Measurements from ENCODE around the gene CREB5.

DNA sequence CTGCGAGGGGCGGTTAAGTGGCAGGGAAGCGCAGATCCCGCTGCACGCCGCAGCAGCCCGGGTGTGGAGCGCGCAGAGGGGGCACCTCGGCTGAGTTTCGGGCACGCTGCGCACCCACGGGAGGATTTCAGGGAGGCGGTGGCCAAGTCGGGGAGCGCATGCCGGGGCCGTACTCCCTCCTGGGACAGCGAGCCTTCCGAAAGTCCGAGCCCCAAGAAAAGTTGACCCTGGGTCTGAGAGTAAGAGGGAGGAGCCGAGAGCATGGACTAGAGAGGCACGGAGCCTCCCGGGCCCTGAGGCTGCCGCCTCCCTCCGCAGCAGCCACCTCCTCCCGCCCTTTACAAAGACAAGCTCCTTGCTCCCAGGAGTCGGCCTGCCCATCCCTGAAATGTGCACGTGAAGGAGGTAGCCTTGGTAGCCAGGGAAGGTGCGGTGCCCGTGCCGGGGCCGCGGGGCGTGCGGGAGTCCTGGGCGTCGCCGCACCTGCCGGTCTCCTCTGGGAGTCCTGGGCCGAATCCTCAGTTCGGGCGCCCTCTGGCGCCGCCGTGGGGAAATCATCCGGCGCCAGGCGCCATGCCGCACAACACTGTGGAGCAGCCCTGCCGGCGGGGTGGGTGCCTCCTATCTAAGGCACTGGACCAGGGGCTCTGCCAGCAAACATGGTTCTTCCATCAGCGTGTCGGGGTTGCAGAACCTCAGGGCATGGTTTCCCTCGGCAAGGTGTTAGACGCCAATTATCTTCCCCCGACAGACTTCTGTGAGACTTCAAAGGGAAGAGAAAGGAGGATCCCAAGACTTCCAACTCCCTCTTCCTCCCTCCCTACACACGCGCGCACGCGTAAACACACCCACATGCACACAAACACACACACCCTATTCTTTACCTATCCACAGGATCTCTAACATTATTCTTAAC, 441.8 kb downstream of the CREB5 start:
- TF ChIP-seq, protein P1, sequence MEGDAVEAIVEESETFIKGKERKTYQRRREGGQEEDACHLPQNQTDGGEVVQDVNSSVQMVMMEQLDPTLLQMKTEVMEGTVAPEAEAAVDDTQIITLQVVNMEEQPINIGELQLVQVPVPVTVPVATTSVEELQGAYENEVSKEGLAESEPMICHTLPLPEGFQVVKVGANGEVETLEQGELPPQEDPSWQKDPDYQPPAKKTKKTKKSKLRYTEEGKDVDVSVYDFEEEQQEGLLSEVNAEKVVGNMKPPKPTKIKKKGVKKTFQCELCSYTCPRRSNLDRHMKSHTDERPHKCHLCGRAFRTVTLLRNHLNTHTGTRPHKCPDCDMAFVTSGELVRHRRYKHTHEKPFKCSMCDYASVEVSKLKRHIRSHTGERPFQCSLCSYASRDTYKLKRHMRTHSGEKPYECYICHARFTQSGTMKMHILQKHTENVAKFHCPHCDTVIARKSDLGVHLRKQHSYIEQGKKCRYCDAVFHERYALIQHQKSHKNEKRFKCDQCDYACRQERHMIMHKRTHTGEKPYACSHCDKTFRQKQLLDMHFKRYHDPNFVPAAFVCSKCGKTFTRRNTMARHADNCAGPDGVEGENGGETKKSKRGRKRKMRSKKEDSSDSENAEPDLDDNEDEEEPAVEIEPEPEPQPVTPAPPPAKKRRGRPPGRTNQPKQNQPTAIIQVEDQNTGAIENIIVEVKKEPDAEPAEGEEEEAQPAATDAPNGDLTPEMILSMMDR (conservative IDR thresholded peaks at IDR 0.05; ENCODE audit: low read depth in 2 of 2), result peak; percentile 69 to 81
- TF ChIP-seq EZH2 (IDR thresholded peaks at IDR 0.05; ENCODE audit: low read depth, unreplicated experiment) (no peak), EZH2phosphoT487 (IDR thresholded peaks at IDR 0.05; ENCODE audit: unreplicated experiment) (no peak), POLR2AphosphoS5 (IDR thresholded peaks at IDR 0.05; ENCODE audit: low read depth) (peak; percentile 36; the same call in 1 of the 2 replicates), CREB1 (CRISPR knock-in tag; IDR thresholded peaks at IDR 0.05; ENCODE audit: low read depth) (no peak), ZNF331 (CRISPR knock-in tag; IDR thresholded peaks at IDR 0.05; ENCODE audit: low read depth) (no peak), ZNF114 (CRISPR knock-in tag; IDR thresholded peaks at IDR 0.05) (no peak), JUNB (IDR thresholded peaks at IDR 0.05; ENCODE audit: unreplicated experiment) (no peak)
- TF ChIP-seq, protein P2, sequence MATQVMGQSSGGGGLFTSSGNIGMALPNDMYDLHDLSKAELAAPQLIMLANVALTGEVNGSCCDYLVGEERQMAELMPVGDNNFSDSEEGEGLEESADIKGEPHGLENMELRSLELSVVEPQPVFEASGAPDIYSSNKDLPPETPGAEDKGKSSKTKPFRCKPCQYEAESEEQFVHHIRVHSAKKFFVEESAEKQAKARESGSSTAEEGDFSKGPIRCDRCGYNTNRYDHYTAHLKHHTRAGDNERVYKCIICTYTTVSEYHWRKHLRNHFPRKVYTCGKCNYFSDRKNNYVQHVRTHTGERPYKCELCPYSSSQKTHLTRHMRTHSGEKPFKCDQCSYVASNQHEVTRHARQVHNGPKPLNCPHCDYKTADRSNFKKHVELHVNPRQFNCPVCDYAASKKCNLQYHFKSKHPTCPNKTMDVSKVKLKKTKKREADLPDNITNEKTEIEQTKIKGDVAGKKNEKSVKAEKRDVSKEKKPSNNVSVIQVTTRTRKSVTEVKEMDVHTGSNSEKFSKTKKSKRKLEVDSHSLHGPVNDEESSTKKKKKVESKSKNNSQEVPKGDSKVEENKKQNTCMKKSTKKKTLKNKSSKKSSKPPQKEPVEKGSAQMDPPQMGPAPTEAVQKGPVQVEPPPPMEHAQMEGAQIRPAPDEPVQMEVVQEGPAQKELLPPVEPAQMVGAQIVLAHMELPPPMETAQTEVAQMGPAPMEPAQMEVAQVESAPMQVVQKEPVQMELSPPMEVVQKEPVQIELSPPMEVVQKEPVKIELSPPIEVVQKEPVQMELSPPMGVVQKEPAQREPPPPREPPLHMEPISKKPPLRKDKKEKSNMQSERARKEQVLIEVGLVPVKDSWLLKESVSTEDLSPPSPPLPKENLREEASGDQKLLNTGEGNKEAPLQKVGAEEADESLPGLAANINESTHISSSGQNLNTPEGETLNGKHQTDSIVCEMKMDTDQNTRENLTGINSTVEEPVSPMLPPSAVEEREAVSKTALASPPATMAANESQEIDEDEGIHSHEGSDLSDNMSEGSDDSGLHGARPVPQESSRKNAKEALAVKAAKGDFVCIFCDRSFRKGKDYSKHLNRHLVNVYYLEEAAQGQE (IDR thresholded peaks at IDR 0.05; ENCODE audit: unreplicated experiment), result no peak
